HG02763 (cell line): ENCODE data around the gene HOXA9.

Experiments
- ATAC-seq: cut with Tn5 transposase; IDR thresholded peaks from one replicate; pipeline ENCODE4 v1.9.1; 2021; ENCODE audit warnings: mild to moderate bottlenecking, moderate library complexity; ENCODE audit not compliant: unreplicated experiment

The HOXA9 gene

GRCh38 chr7:27177795-27178320, 12.5 kb upstream of the HOXA9 start:
- ATAC-seq, result no peak

- ATAC-seq, result no peak
Observed at GRCh38 chr7:27176962-27177794, 11.8 kb upstream of the HOXA9 start.

- ATAC-seq, result no peak
Observed at GRCh38 chr7:27176524-27176845, 11.1 kb upstream of the HOXA9 start.

GRCh38 chr7:27175626-27176523, 10.5 kb upstream of the HOXA9 start:
- ATAC-seq, result no peak

GRCh38 chr7:27174874-27175625, 9.7 kb upstream of the HOXA9 start:
- no peak for ATAC-seq

GRCh38 chr7:27173956-27174873, 8.9 kb upstream of the HOXA9 start, which contains the start of gene HOXA10:
Gene HOXA10 (minus strand): TSS chr7:27174320. CDS start chr7:27174306, 14 bp downstream.
- ATAC-seq, result no peak

GRCh38 chr7:27173511-27173955, 8.2 kb upstream of the HOXA9 start:
- no peak for ATAC-seq

- no peak for ATAC-seq
Observed at GRCh38 chr7:27172823-27173510, 7.6 kb upstream of the HOXA9 start.

- no peak for ATAC-seq
Observed at GRCh38 chr7:27172315-27172774, 7.0 kb upstream of the HOXA9 start.

GRCh38 chr7:27171637-27172314, 6.4 kb upstream of the HOXA9 start:
- ATAC-seq, result no peak

- ATAC-seq, result no peak
Observed at GRCh38 chr7:27171325-27171636, 5.9 kb upstream of the HOXA9 start.

GRCh38 chr7:27170426-27171324, 5.3 kb upstream of the HOXA9 start:
- ATAC-seq, result no peak

GRCh38 chr7:27169658-27170425, 4.5 kb upstream of the HOXA9 start:
- ATAC-seq, result no peak

- no peak for ATAC-seq
Observed at GRCh38 chr7:27168265-27168947, 3.1 kb upstream of the HOXA9 start.

GRCh38 chr7:27167916-27168264, 2.6 kb upstream of the HOXA9 start:
- no peak for ATAC-seq
